AG20443 (cell line): ENCODE data around the gene HSPB6.

Source experiments
- DNase-seq: peaks from one replicate; pipeline ENCODE4 v3.0.0; 2012; ENCODE audit warnings: low spot score, mixed read lengths

The HSPB6 gene

GRCh38 chr19:35746087-35746462 lies 10.8 kb downstream of the HSPB6 start:
- DNase-seq, result no peak

- peak; percentile 95 for DNase-seq
Measured at GRCh38 chr19:35745328-35746086, 11.3 kb downstream of the HSPB6 start, which contains the start of the genes PSENEN and U2AF1L4. Gene PSENEN, plus strand, starts transcription at chr19:35745651. Its CDS starts 280 bp downstream, at chr19:35745931. Gene U2AF1L4, minus strand, starts transcription at chr19:35745418. Its CDS starts 27 bp downstream, at chr19:35745391.

GRCh38 chr19:35744430-35745327 lies 12.2 kb downstream of the HSPB6 start:
- peak; percentile 89 for DNase-seq

- DNase-seq, result no peak
Measured at GRCh38 chr19:35743640-35744429, 13.0 kb downstream of the HSPB6 start.

GRCh38 chr19:35742121-35742724 lies 14.6 kb downstream of the HSPB6 start, which contains the start of gene IGFLR1:
Gene IGFLR1, minus strand, starts transcription at chr19:35742452. Its CDS starts 1,272 bp downstream, at chr19:35741180.
- no peak for DNase-seq

- DNase-seq, result no peak
Measured at GRCh38 chr19:35741203-35741515, 15.7 kb downstream of the HSPB6 start.

GRCh38 chr19:35740423-35741202 lies 16.2 kb downstream of the HSPB6 start:
- peak; percentile 98 for DNase-seq

- no peak for DNase-seq
Measured at GRCh38 chr19:35740108-35740422, 16.8 kb downstream of the HSPB6 start.

- DNase-seq, result no peak
Measured at GRCh38 chr19:35739275-35740107, 17.3 kb downstream of the HSPB6 start.

GRCh38 chr19:35738887-35739229 lies 18.0 kb downstream of the HSPB6 start:
- DNase-seq, result no peak

- no peak for DNase-seq
Measured at GRCh38 chr19:35738021-35738886, 18.6 kb downstream of the HSPB6 start.

GRCh38 chr19:35736913-35737886 lies 19.6 kb downstream of the HSPB6 start:
- DNase-seq, result no peak

GRCh38 chr19:35734889-35735288 lies 21.9 kb downstream of the HSPB6 start:
- no peak for DNase-seq

- DNase-seq, result no peak
Measured at GRCh38 chr19:35734273-35734672, 22.6 kb downstream of the HSPB6 start.

- no peak for DNase-seq
Measured at GRCh38 chr19:35733180-35734125, 23.4 kb downstream of the HSPB6 start.

GRCh38 chr19:35732540-35733179 lies 24.2 kb downstream of the HSPB6 start:
- DNase-seq, result no peak
